IMR-90 (cell line): ENCODE data around the gene LIMS1. TPM values are rescaled to one million over a fixed set of nuclear protein-coding genes. Genes with fewer than 3 reads are reported as not detected.
A peak's percentile ranks its signal among the peaks of the same experiment; 100 is the strongest.

ENCODE experiments used
- ATAC-seq: fragments of 200-7000 bp; cut with Tn5 transposase; 2 replicates; pipeline ENCODE4 v1.9.1; 2020; ENCODE audit warnings: low read depth, mild to moderate bottlenecking, moderate library complexity
- BruUV-seq: library from RNA; stranded (reverse); fragments of 400-500 nt; replicated peaks from 2 replicates; lab custom pipeline; 2021; lab: Mats Ljungman, UMichigan
- CTCF ChIA-PET: fragments of 300-600 bp; formaldehyde crosslinking; extraction: SDS; loops from one replicate; lab custom pipeline; 2021; ENCODE audit warnings: antibody characterized with exemption; lab: Yijun Ruan, JAX
- POLR2A ChIA-PET: fragments of 300-600 bp; sonication (Branson Sonifier 250); formaldehyde crosslinking; loops from one replicate; lab custom pipeline; 2022; ENCODE audit warnings: antibody characterized with exemption; ENCODE audit not compliant: unreplicated experiment; lab: Charles Lee
- DNase-seq: peaks from one replicate; pipeline ENCODE4 v3.0.0; 2013
- H2AFZ ChIP-seq: replicated peaks from 2 replicates; pipeline ENCODE3; 2013; ENCODE audit warnings: low read length, mild to moderate bottlenecking; ENCODE audit not compliant: poor library complexity
- H2AK5ac ChIP-seq: 2 replicates; pipeline ENCODE4 v1.6.1; 2013; ENCODE audit warnings: low read depth, low read length, inconsistent platforms
- H2AK9ac ChIP-seq: replicated peaks from 2 replicates; pipeline ENCODE3; 2013; ENCODE audit warnings: mild to moderate bottlenecking, low read depth, low read length, moderate library complexity; ENCODE audit not compliant: poor library complexity
- H2BK120ac ChIP-seq: 2 replicates; pipeline ENCODE4 v1.6.1; 2013; ENCODE audit warnings: low read depth, low read length, inconsistent platforms
- H2BK15ac ChIP-seq: 3 replicates; pipeline ENCODE4 v1.6.1; 2013; ENCODE audit warnings: low read depth, low read length, inconsistent platforms
- H2BK20ac ChIP-seq: 2 replicates; pipeline ENCODE4 v1.6.1; 2013; ENCODE audit warnings: low read depth, mild to moderate bottlenecking, inconsistent platforms, low read length, moderate library complexity
- H2BK5ac ChIP-seq: 2 replicates; pipeline ENCODE4 v1.6.1; 2013; ENCODE audit warnings: mild to moderate bottlenecking, low read depth, low read length, inconsistent platforms; ENCODE audit not compliant: poor library complexity, severe bottlenecking
- H3K14ac ChIP-seq: replicated peaks from 2 replicates; pipeline ENCODE4 v1.6.1; 2013; ENCODE audit warnings: low read depth, low read length, inconsistent platforms
- H3K18ac ChIP-seq: 2 replicates; pipeline ENCODE4 v1.6.1; 2013; ENCODE audit warnings: low read depth, low read length, control low read depth
- H3K23ac ChIP-seq: 2 replicates; pipeline ENCODE4 v1.6.1; 2013; ENCODE audit warnings: low read depth, low read length, inconsistent platforms
- H3K27ac ChIP-seq: 2 replicates; pipeline ENCODE4 v1.5.1; 2013; ENCODE audit warnings: mild to moderate bottlenecking, control low read depth, low read length; ENCODE audit not compliant: insufficient read depth
- H3K27me3 ChIP-seq: 2 replicates; pipeline ENCODE4 v1.6.1; 2013; ENCODE audit warnings: low read length; ENCODE audit not compliant: control insufficient read depth, insufficient read depth
- H3K36me3 ChIP-seq: 2 replicates; pipeline ENCODE4 v1.6.1; 2013; ENCODE audit warnings: low read length, mixed read lengths; ENCODE audit not compliant: control insufficient read depth, insufficient read depth
- H3K4ac ChIP-seq: 2 replicates; pipeline ENCODE4 v1.6.1; 2013; ENCODE audit warnings: low read depth, low read length, inconsistent platforms
- H3K4me1 ChIP-seq: 2 replicates; pipeline ENCODE4 v1.6.1; 2013; ENCODE audit warnings: low read length, mixed read lengths; ENCODE audit not compliant: control insufficient read depth, insufficient read depth
- H3K4me2 ChIP-seq: 2 replicates; pipeline ENCODE4 v1.6.1; 2013; ENCODE audit warnings: low read depth, mild to moderate bottlenecking, control low read depth, low read length, moderate library complexity
- H3K4me3 ChIP-seq: 2 replicates; pipeline ENCODE4 v1.5.1; 2013; ENCODE audit warnings: low read depth, mild to moderate bottlenecking, control low read depth, low read length, moderate library complexity; ENCODE audit not compliant: insufficient read depth
- H3K56ac ChIP-seq: 2 replicates; pipeline ENCODE4 v1.6.1; 2013; ENCODE audit warnings: low read length, inconsistent platforms; ENCODE audit not compliant: insufficient read depth; ENCODE audit errors: extremely low read depth
- H3K79me1 ChIP-seq, 2 experiments: 2 replicates each; pipeline ENCODE4 v1.6.1; 2013; ENCODE audit warnings: low read length in 2 of 2, inconsistent platforms in 1 of 2, low read depth in 1 of 2
- H3K9ac ChIP-seq: 2 replicates; pipeline ENCODE4 v1.6.1; 2013; ENCODE audit warnings: low read depth, low read length, control low read depth
- H3K9me1 ChIP-seq: 2 replicates; pipeline ENCODE4 v1.6.1; 2013; ENCODE audit warnings: low read length, inconsistent platforms; ENCODE audit not compliant: insufficient read depth
- H3K9me3 ChIP-seq: 2 replicates; pipeline ENCODE4 v1.6.1; 2013; ENCODE audit warnings: low read length; ENCODE audit not compliant: control insufficient read depth, insufficient read depth
- H4K20me1 ChIP-seq: 2 replicates; pipeline ENCODE4 v1.6.1; 2013; ENCODE audit warnings: low read length, inconsistent platforms; ENCODE audit not compliant: insufficient read depth
- H4K5ac ChIP-seq: 2 replicates; pipeline ENCODE4 v1.6.1; 2013; ENCODE audit warnings: mild to moderate bottlenecking, low read depth, low read length, control low read depth
- H4K8ac ChIP-seq, 2 experiments: 2 replicates each; pipeline ENCODE4 v1.6.1; 2013; ENCODE audit warnings: low read depth in 2 of 2, low read length in 2 of 2, control low read depth in 1 of 2, inconsistent platforms in 1 of 2
- H4K91ac ChIP-seq: 2 replicates; pipeline ENCODE4 v1.6.1; 2013; ENCODE audit warnings: low read depth, low read length, inconsistent platforms; ENCODE audit not compliant: insufficient read depth
- BHLHE40 ChIP-seq: fragments of 150-350 bp; IDR thresholded peaks from 2 replicates; pipeline ENCODE4 v1.6.1; 2016; ENCODE audit warnings: mild to moderate bottlenecking, low read depth, low read length
- CHD1 ChIP-seq: IDR thresholded peaks from 2 replicates; pipeline ENCODE4 v1.6.1; 2012; ENCODE audit warnings: low read depth, low read length, improper control_type of control experiment
- MAFK ChIP-seq: IDR thresholded peaks from 2 replicates; pipeline ENCODE4 v1.6.1; 2012; ENCODE audit warnings: low read depth, low read length, improper control_type of control experiment
- MAZ ChIP-seq: IDR thresholded peaks from 2 replicates; pipeline ENCODE4 v1.6.1; 2012; ENCODE audit warnings: low read depth, mild to moderate bottlenecking, low read length, improper control_type of control experiment, moderate library complexity, borderline replicate concordance
- MXI1 ChIP-seq: IDR thresholded peaks from 2 replicates; pipeline ENCODE4 v1.6.1; 2012; ENCODE audit warnings: low read depth, mild to moderate bottlenecking, low read length, moderate library complexity, borderline replicate concordance
- NFE2L2 ChIP-seq: fragments of 150-350 bp; IDR thresholded peaks from 2 replicates; pipeline ENCODE4 v1.6.1; 2016; ENCODE audit warnings: low read depth, mild to moderate bottlenecking, low read length
- POLR2A ChIP-seq: IDR thresholded peaks from 2 replicates; pipeline ENCODE4 v1.6.1; 2012; ENCODE audit warnings: mild to moderate bottlenecking, low read depth, low read length
- RAD21 ChIP-seq: IDR thresholded peaks from 2 replicates; pipeline ENCODE4 v1.6.1; 2012; ENCODE audit warnings: low read length, improper control_type of control experiment
- RCOR1 ChIP-seq: IDR thresholded peaks from 2 replicates; pipeline ENCODE4 v1.6.1; 2012; ENCODE audit warnings: mild to moderate bottlenecking, low read length, improper control_type of control experiment; ENCODE audit not compliant: insufficient replicate concordance
- RFX5 ChIP-seq: IDR thresholded peaks from 2 replicates; pipeline ENCODE4 v1.8.0; 2012; ENCODE audit warnings: low read depth, mild to moderate bottlenecking, low read length, moderate library complexity
- WGBS, 2 experiments: methylation state at CpG; one replicate each; pipeline versions ENCODE4 v1.1.5 to v1.1.7; 2013; ENCODE audit warnings: missing lambda C conversion rate in 2 of 2; ENCODE audit not compliant: insufficient read length in 1 of 2; ENCODE audit errors: extremely low coverage in 2 of 2; 5-methylcytosine and 5-hydroxymethylcytosine counted together
- dilution Hi-C: fragments of 300-500 bp; cut with HindIII; formaldehyde crosslinking; loops from one replicate; pipeline ENCODE4 v1.14.3; 2018; ENCODE audit warnings: low sequenced_read_pairs; ENCODE audit not compliant: unreplicated experiment
- in situ Hi-C: fragments of 300-500 bp; cut with MboI; formaldehyde crosslinking; loops from 3 replicates; pipeline ENCODE4 v1.14.3; 2019; ENCODE audit warnings: low sequenced_read_pairs, inconsistent platforms, mixed read lengths
- intact Hi-C: fragments of 100-400 bp; cut with micrococcal nuclease; formaldehyde crosslinking; loops from 2 replicates; pipeline ENCODE4 v1.10.0; 2022
- polyA plus RNA-seq, 3 experiments: library from polyadenylated mRNA; depleted of rRNA; stranded (reverse); fragments of >200 nt; gene quantifications; 2 replicates each; pipeline ENCODE4 v1.2.3, GENCODE V29; 2012; ENCODE audit warnings: low replicate concordance in 1 of 3
- total RNA-seq: library from RNA; depleted of rRNA; stranded (reverse); fragments of >200 nt; gene quantifications from 2 replicates; pipeline ENCODE4 v1.2.3, GENCODE V29; 2012
- TF ChIP-seq, protein P1 (sequence below): fragments of 150-350 bp; IDR thresholded peaks from 2 replicates; pipeline ENCODE4 v1.6.1; 2017; ENCODE audit warnings: mild to moderate bottlenecking, antibody characterized with exemption, low read length, low read depth
- TF ChIP-seq, protein P2 (sequence below): conservative IDR thresholded peaks from 2 replicates; pipeline ENCODE4 v1.5.1; 2012; ENCODE audit warnings: mild to moderate bottlenecking, low read depth, low read length, improper control_type of control experiment

Gene LIMS1
- total and polyA plus RNA-seq, 2 of the 4 experiments (the other 2 are of a cell fraction): 59.1 to 131 TPM

DNA sequence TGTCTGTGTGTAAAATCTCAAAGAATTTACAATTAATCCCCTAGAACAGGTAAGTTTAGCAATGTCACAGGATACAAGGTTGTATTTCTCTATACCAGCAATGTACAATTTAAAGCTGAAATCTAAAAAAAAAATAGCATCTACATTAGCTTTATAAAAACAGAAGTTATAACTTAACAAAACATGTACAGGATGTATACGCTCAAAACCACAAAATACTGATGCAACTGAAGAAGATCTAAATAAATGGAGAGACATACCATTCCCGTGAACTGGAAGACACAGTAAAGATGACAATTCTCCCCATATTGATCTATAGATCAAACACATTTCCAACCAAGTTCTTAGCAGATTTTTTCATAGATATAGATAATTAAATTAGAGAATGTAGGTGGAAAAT, 167.5 kb downstream of the LIMS1 start:
- ATAC-seq: no peak
- TF ChIP-seq RAD21 (no peak), RCOR1 (no peak), CHD1 (no peak), NFE2L2 (no peak), RFX5 (no peak), MXI1 (no peak), MAFK (no peak), BHLHE40 (no peak), POLR2A (no peak), MAZ (no peak)
- TF ChIP-seq, protein P1, sequence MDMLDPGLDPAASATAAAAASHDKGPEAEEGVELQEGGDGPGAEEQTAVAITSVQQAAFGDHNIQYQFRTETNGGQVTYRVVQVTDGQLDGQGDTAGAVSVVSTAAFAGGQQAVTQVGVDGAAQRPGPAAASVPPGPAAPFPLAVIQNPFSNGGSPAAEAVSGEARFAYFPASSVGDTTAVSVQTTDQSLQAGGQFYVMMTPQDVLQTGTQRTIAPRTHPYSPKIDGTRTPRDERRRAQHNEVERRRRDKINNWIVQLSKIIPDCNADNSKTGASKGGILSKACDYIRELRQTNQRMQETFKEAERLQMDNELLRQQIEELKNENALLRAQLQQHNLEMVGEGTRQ: no peak
- TF ChIP-seq, protein P2, sequence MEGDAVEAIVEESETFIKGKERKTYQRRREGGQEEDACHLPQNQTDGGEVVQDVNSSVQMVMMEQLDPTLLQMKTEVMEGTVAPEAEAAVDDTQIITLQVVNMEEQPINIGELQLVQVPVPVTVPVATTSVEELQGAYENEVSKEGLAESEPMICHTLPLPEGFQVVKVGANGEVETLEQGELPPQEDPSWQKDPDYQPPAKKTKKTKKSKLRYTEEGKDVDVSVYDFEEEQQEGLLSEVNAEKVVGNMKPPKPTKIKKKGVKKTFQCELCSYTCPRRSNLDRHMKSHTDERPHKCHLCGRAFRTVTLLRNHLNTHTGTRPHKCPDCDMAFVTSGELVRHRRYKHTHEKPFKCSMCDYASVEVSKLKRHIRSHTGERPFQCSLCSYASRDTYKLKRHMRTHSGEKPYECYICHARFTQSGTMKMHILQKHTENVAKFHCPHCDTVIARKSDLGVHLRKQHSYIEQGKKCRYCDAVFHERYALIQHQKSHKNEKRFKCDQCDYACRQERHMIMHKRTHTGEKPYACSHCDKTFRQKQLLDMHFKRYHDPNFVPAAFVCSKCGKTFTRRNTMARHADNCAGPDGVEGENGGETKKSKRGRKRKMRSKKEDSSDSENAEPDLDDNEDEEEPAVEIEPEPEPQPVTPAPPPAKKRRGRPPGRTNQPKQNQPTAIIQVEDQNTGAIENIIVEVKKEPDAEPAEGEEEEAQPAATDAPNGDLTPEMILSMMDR: no peak
- no TSS peak for BruUV-seq
- Histone ChIP-seq H2AK5ac (no peak overlapping the region), H2BK120ac (no peak overlapping the region), H3K56ac (no peak overlapping the region), H3K27me3 (no peaks in the 10 kb centered on the region), H2AFZ (no peak overlapping the region), H3K27ac (no peak overlapping the region), H3K18ac (no peak overlapping the region), H3K4ac (no peak overlapping the region), H2BK15ac (no peak overlapping the region), H2BK5ac (no peak overlapping the region), H4K8ac (no peak overlapping the region), H3K79me1 (no peaks in the 10 kb centered on the region), H3K9me3 (no peaks in the 10 kb centered on the region), H2BK20ac (no peak overlapping the region), H3K36me3 (no peaks in the 10 kb centered on the region), H3K14ac (no peak overlapping the region), H4K5ac (no peak overlapping the region), H2AK9ac (no peak overlapping the region), H3K23ac (no peak overlapping the region), H3K4me2 (no peak overlapping the region), H3K4me1 (no peaks in the 10 kb centered on the region), H4K20me1 (no peaks in the 10 kb centered on the region), H3K9me1 (no peaks in the 10 kb centered on the region), H3K9ac (no peak overlapping the region), H3K4me3 (no peak overlapping the region), H4K91ac (no peak overlapping the region)
- dilution Hi-C loops: no loop called here
- in situ Hi-C loops: no loop called here
- DNase-seq: peak; percentile 15
- no CpG with 5 or more reads among the region's 2 CpGs for WGBS, 2 experiments
- POLR2A ChIA-PET: interaction anchor here (0.5 kb wide), 1 partner anchor 85 kb away, joined by 3 read pairs; no protein-coding TSS in a partner anchor
- intact Hi-C loops: no loop called here
- CTCF ChIA-PET: no interaction called here
